ENCODE results near the gene IFI44L. TPM values are rescaled to one million over a fixed set of nuclear protein-coding genes. Genes with fewer than 3 reads are reported as not detected.

Gene IFI44L
- total RNA-seq, 2 donors from 2014 or later, result 0.74 to 2.1 TPM

- Histone ChIP-seq H3K4me3 (no peak overlapping the region), H3K4me1 (no peaks in the 10 kb centered on the region), H3K27ac (no peak overlapping the region), H3K9me3 (no peaks in the 10 kb centered on the region), H3K36me3 (no peaks in the 10 kb centered on the region), H3K9ac (ENCODE audit: low read depth in 2 of 2, low read length in 2 of 2) (no peak overlapping the region), H3K27me3 (no peaks in the 10 kb centered on the region)
- DNase-seq, result no peak
- intact Hi-C loops (cut with DNase I), result no loop called here
- no peak for TF ChIP-seq CTCF (IDR thresholded peaks at IDR 0.05)
Observed at GRCh38 chr1:78591971-78592370, 28.3 kb upstream of the IFI44L start.

DNA sequence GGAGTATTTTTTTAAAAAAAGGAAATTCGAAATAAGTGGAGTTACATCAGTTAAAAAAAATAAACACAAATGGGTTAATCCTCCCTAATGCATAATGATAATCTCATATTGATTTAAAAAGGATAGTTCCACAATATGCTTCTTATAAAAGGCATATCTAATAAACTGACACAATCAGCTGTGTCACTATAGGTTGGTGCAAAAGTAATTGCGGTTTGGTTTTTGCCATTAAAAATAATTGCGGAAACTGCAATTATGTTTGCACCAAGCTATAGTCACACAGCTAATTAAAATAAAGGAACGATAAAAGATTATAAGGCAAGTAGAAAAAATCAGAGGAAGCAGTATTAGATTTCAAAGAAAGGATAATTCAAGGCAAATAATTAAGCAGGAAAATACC is 21.0 kb upstream of the IFI44L start:
- no peak overlapping the region for H3K9ac ChIP-seq (ENCODE audit: low read depth in 2 of 2, low read length in 2 of 2)
- intact Hi-C loops (cut with DNase I), result no loop called here
- H3K27ac ChIP-seq, result no peak overlapping the region
- no peaks in the 10 kb centered on the region for H3K9me3 ChIP-seq
- H3K27me3 ChIP-seq, result no peaks in the 10 kb centered on the region
- no peak overlapping the region for H3K4me3 ChIP-seq
- no peaks in the 10 kb centered on the region for H3K36me3 ChIP-seq
- no peak for DNase-seq
- H3K4me1 ChIP-seq, result no peaks in the 10 kb centered on the region
- TF ChIP-seq CTCF (IDR thresholded peaks at IDR 0.05), result no peak

DNA sequence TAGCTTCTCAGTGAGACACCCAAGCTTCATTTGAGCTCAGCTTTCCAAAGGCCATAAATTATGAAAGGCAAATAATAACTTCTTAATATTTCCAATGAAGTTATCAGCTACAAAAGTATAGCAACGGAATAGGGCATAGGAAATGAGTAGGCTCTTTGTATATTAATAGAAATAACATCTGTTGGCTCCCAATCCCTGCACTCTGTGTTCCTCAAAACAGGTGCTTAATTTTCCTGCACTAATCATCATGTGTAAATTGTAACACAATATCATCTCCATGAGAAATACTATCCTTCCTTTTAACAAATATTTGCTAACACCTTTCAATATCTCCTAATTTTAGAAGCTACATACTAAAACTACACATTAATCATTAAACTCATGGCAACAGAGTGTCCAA is 19.2 kb upstream of the IFI44L start:
- Histone ChIP-seq H3K9me3 (no peaks in the 10 kb centered on the region), H3K4me1 (no peaks in the 10 kb centered on the region), H3K36me3 (no peaks in the 10 kb centered on the region), H3K27ac (no peak overlapping the region), H3K4me3 (no peak overlapping the region), H3K27me3 (no peaks in the 10 kb centered on the region), H3K9ac (ENCODE audit: low read depth in 2 of 2, low read length in 2 of 2) (no peak overlapping the region)
- intact Hi-C loops (cut with DNase I), result no loop called here
- DNase-seq, result no peak
- TF ChIP-seq CTCF (IDR thresholded peaks at IDR 0.05), result no peak

DNA sequence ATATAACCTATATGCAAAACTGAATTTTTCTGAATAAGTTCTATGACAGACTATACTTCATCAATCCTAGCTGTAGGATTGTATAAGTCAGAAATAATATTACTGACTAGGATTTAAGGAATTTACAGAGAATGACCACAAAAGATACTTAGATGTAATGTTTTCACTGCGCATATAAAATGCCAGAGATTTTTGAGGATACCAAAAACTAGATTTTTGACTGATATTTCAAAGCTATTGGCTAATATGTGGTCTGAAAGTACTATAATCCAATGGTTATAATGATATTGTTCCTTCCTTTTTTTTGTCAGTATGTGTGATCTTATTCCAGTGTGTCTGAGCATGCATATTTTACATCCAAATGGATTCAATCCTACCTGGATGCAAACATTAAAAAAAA is 17.0 kb upstream of the IFI44L start:
- H3K4me3 ChIP-seq, result no peak overlapping the region
- no peak overlapping the region for H3K27ac ChIP-seq
- no peak for TF ChIP-seq CTCF (IDR thresholded peaks at IDR 0.05)
- no peak overlapping the region for H3K9ac ChIP-seq (ENCODE audit: low read depth in 2 of 2, low read length in 2 of 2)
- H3K4me1 ChIP-seq, result no peaks in the 10 kb centered on the region
- no peaks in the 10 kb centered on the region for H3K27me3 ChIP-seq
- intact Hi-C loops (cut with DNase I), result no loop called here
- DNase-seq, result no peak
- H3K9me3 ChIP-seq, result no peaks in the 10 kb centered on the region
- no peaks in the 10 kb centered on the region for H3K36me3 ChIP-seq

DNA sequence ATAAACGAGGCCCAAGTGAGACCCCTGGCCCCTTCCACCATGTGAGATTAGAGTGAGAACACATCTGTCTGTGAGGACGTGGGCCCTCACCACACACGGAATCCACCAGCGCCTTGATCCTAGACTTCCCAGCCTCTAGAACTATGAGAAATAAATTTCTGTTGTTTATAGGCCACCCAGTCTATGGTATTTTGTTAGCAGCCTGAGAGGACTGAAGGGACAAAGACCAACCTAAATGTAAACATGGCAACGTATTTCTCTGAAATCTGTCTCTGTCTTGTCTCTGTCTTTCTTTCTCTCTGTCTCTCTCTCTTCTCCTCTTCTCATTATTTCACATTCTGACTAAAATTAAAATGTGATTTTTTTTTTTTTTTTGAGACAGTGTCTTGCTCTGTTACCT is 15.6 kb upstream of the IFI44L start:
- H3K27ac ChIP-seq, result no peak overlapping the region
- DNase-seq, result no peak
- no peaks in the 10 kb centered on the region for H3K4me1 ChIP-seq
- H3K4me3 ChIP-seq, result no peak overlapping the region
- H3K9ac ChIP-seq (ENCODE audit: low read depth in 2 of 2, low read length in 2 of 2), result no peak overlapping the region
- no peaks in the 10 kb centered on the region for H3K36me3 ChIP-seq
- intact Hi-C loops (cut with DNase I), result loop anchor here (5.0 kb wide), 1 partner anchor 472 kb away; no protein-coding TSS in a partner anchor
- no peaks in the 10 kb centered on the region for H3K27me3 ChIP-seq
- no peaks in the 10 kb centered on the region for H3K9me3 ChIP-seq
- no peak for TF ChIP-seq CTCF (IDR thresholded peaks at IDR 0.05)

GRCh38 chr1:78606274-78606673 is 14.0 kb upstream of the IFI44L start:
- Histone ChIP-seq H3K27me3 (no peaks in the 10 kb centered on the region), H3K36me3 (no peaks in the 10 kb centered on the region), H3K4me1 (no peaks in the 10 kb centered on the region), H3K4me3 (no peak overlapping the region), H3K9me3 (no peaks in the 10 kb centered on the region), H3K9ac (ENCODE audit: low read depth in 2 of 2, low read length in 2 of 2) (no peak overlapping the region), H3K27ac (no peak overlapping the region)
- no peak for TF ChIP-seq CTCF (IDR thresholded peaks at IDR 0.05)
- no peak for DNase-seq
- intact Hi-C loops (cut with DNase I), result loop anchor here (5.0 kb wide), 1 partner anchor 474 kb away; no protein-coding TSS in a partner anchor
